HepG2 (cell line): ENCODE data around the gene DALRD3. TPM values are rescaled to one million over a fixed set of nuclear protein-coding genes. Genes with fewer than 3 reads are reported as not detected.

Experiments used
- ATF7 ChIP-seq, 2 experiments: fragments of 450-650 bp in 1 of 2; sonication (generic) in 1 of 2; formaldehyde crosslinking in 1 of 2; IDR thresholded peaks; 2 replicates each; pipeline versions ENCODE4 v1.4.0 to v1.6.1; 2016 to 2020; ENCODE audit warnings: antibody characterized with exemption in 1 of 2, mild to moderate bottlenecking in 1 of 2, missing genetic modification reagents in 1 of 2
- ATF7-NPFF ChIP-seq: sonication (generic); formaldehyde crosslinking; IDR thresholded peaks from 2 replicates; pipeline ENCODE4 v1.8.1; 2023; ENCODE audit warnings: mild to moderate bottlenecking, low read depth, missing genetic modification reagents, moderate library complexity
- CHD2 ChIP-seq: IDR thresholded peaks from 2 replicates; pipeline ENCODE4 v1.6.1; 2011; ENCODE audit warnings: low read depth, low read length, improper control_type of control experiment
- FOXJ3 ChIP-seq: sonication (generic); formaldehyde crosslinking; IDR thresholded peaks from 2 replicates; pipeline ENCODE4 v1.4.0; 2020; ENCODE audit warnings: missing genetic modification reagents, mild to moderate bottlenecking, borderline replicate concordance
- HCFC1 ChIP-seq: fragments of 150-350 bp; IDR thresholded peaks from 2 replicates; pipeline ENCODE4 v1.6.1; 2014; ENCODE audit warnings: low read depth, low read length
- HES4 ChIP-seq: sonication (generic); formaldehyde crosslinking; IDR thresholded peaks from 2 replicates; pipeline ENCODE4 v1.9.0; 2021; ENCODE audit warnings: mild to moderate bottlenecking, missing genetic modification reagents, borderline replicate concordance
- HHEX ChIP-seq: IDR thresholded peaks from 2 replicates; pipeline ENCODE4 v1.6.1; 2016; ENCODE audit warnings: control low read depth
- HIC2 ChIP-seq: sonication (generic); formaldehyde crosslinking; IDR thresholded peaks from 2 replicates; pipeline ENCODE4 v1.9.0; 2022; ENCODE audit warnings: low read depth, missing genetic modification reagents
- MLXIP ChIP-seq: sonication (generic); formaldehyde crosslinking; IDR thresholded peaks from 2 replicates; pipeline ENCODE4 v1.9.0; 2021; ENCODE audit warnings: missing genetic modification reagents, borderline replicate concordance
- NFIB ChIP-seq: sonication (generic); formaldehyde crosslinking; IDR thresholded peaks from 2 replicates; pipeline ENCODE4 v1.9.0; 2021; ENCODE audit warnings: missing genetic modification reagents, mild to moderate bottlenecking, borderline replicate concordance
- NFKB2 ChIP-seq: sonication (generic); formaldehyde crosslinking; IDR thresholded peaks from 2 replicates; pipeline ENCODE4 v1.4.0; 2020; ENCODE audit warnings: missing genetic modification reagents, borderline replicate concordance
- PHF8 ChIP-seq: sonication (generic); formaldehyde crosslinking; IDR thresholded peaks from 2 replicates; pipeline ENCODE4 v1.5.0; 2020; ENCODE audit warnings: missing genetic modification reagents
- RFXANK ChIP-seq: IDR thresholded peaks from 2 replicates; pipeline ENCODE4 v1.6.1; 2016
- SP140L ChIP-seq: sonication (generic); formaldehyde crosslinking; IDR thresholded peaks from 2 replicates; pipeline ENCODE4 v1.4.0; 2020; ENCODE audit warnings: missing genetic modification reagents, borderline replicate concordance
- THAP11 ChIP-seq: IDR thresholded peaks from 2 replicates; pipeline ENCODE4 v1.6.1; 2016; ENCODE audit warnings: missing biosample characterization, missing genetic modification reagents
- TOPORS ChIP-seq: sonication (generic); formaldehyde crosslinking; IDR thresholded peaks from 2 replicates; pipeline ENCODE4 v1.8.0; 2023; ENCODE audit warnings: mild to moderate bottlenecking, missing genetic modification reagents
- YEATS4 ChIP-seq: sonication (generic); formaldehyde crosslinking; IDR thresholded peaks from 2 replicates; pipeline ENCODE4 v1.4.0; 2020; ENCODE audit warnings: missing genetic modification reagents, borderline replicate concordance
- ZFYVE20 ChIP-seq: sonication (generic); formaldehyde crosslinking; IDR thresholded peaks from 2 replicates; pipeline ENCODE4 v1.8.0; 2023; ENCODE audit warnings: low read depth, mild to moderate bottlenecking, moderate library complexity, missing genetic modification reagents, borderline replicate concordance
- ZNF121 ChIP-seq: sonication (generic); formaldehyde crosslinking; IDR thresholded peaks from 2 replicates; pipeline ENCODE4 v1.5.0; 2020; ENCODE audit warnings: mild to moderate bottlenecking, missing genetic modification reagents
- ZNF17 ChIP-seq: sonication (generic); formaldehyde crosslinking; IDR thresholded peaks from 2 replicates; pipeline ENCODE4 v1.5.0; 2020; ENCODE audit warnings: mild to moderate bottlenecking, missing genetic modification reagents
- ZNF232 ChIP-seq: sonication (generic); formaldehyde crosslinking; IDR thresholded peaks from 2 replicates; pipeline ENCODE4 v1.4.0; 2020; ENCODE audit warnings: missing genetic modification reagents, borderline replicate concordance
- ZNF572 ChIP-seq: sonication (generic); formaldehyde crosslinking; IDR thresholded peaks from 2 replicates; pipeline ENCODE4 v1.5.1; 2020; ENCODE audit warnings: mild to moderate bottlenecking, missing genetic modification reagents
- ZNF672 ChIP-seq: sonication (generic); formaldehyde crosslinking; IDR thresholded peaks from 2 replicates; pipeline ENCODE4 v1.8.1; 2022; ENCODE audit warnings: missing genetic modification reagents
- ZNF678 ChIP-seq: sonication (generic); formaldehyde crosslinking; IDR thresholded peaks from 2 replicates; pipeline ENCODE4 v1.4.0; 2020; ENCODE audit warnings: mild to moderate bottlenecking, missing genetic modification reagents
- ZNF790 ChIP-seq: sonication (generic); formaldehyde crosslinking; IDR thresholded peaks from 2 replicates; pipeline ENCODE4 v1.8.0; 2022; ENCODE audit warnings: missing genetic modification reagents, mild to moderate bottlenecking, borderline replicate concordance
- polyA plus RNA-seq, 8 experiments: library from polyadenylated mRNA; depleted of rRNA in 3 of 8; stranded (reverse) in 7 of 8; unstranded in 1 of 8; fragments of >200 nt; fragmentation: Illumina TruSeq in 4 of 8; extraction: Trizol in 4 of 8; gene quantifications; 2 replicates each; pipeline versions ENCODE4 v1.2.1 to v1.2.3, GENCODE V29; 2011 to 2016; ENCODE audit warnings: low read depth in 4 of 8, missing spikeins in 1 of 8, mixed read lengths in 1 of 8; ENCODE audit not compliant: insufficient read depth in 1 of 8
- total RNA-seq, 5 experiments: library from RNA; depleted of rRNA; stranded (reverse); fragments of >200 nt; fragmentation: Illumina TruSeq; extraction: Trizol; gene quantifications; 2 replicates each; pipeline ENCODE4 v1.2.3, GENCODE V29; 2016; ENCODE audit warnings: low read depth in 1 of 5
- TF ChIP-seq, protein P1 (sequence below): IDR thresholded peaks from 2 replicates; pipeline ENCODE4 v1.6.1; 2016

DALRD3 gene
- total and polyA plus RNA-seq, 2 of the 13 experiments (the other 11 are each of a cell fraction or from before 2014, with no cell fraction given) = 19.9 to 36.5 TPM

- TF ChIP-seq, protein P1, sequence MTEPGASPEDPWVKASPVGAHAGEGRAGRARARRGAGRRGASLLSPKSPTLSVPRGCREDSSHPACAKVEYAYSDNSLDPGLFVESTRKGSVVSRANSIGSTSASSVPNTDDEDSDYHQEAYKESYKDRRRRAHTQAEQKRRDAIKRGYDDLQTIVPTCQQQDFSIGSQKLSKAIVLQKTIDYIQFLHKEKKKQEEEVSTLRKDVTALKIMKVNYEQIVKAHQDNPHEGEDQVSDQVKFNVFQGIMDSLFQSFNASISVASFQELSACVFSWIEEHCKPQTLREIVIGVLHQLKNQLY (CRISPR knock-in tag) = no peak; the same call in 1 of the 2 replicates
- 0 out of 2 replicates have a peak, but pooled peaks have one; percentile 52 for TF ChIP-seq ZNF790
- TF ChIP-seq ZFYVE20 (CRISPR knock-in tag) = peak; percentile 87; the same call in 1 of the 2 replicates
- peak; percentile 78 for TF ChIP-seq ATF7-NPFF
- TF ChIP-seq HES4 (CRISPR knock-in tag) = peak; percentile 13; the same call in 1 of the 2 replicates
- peak; percentile 3; the same call in 1 of the 2 replicates for TF ChIP-seq ZNF572 (CRISPR knock-in tag)
- TF ChIP-seq HHEX (CRISPR knock-in tag) = no peak
- TF ChIP-seq ATF7 (IDR thresholded peaks at IDR 0.05) = no peak
- 0 out of 2 replicates have a peak, but pooled peaks have one; percentile 4 for TF ChIP-seq ATF7 (CRISPR knock-in tag; IDR thresholded peaks at IDR 0.05)
- no peak for TF ChIP-seq HIC2
- peak; percentile 86 for TF ChIP-seq PHF8 (CRISPR knock-in tag)
- TF ChIP-seq ZNF121 (CRISPR knock-in tag) = no peak
- peak; percentile 86; the same call in 1 of the 2 replicates for TF ChIP-seq ZNF232 (CRISPR knock-in tag)
- no peak for TF ChIP-seq ZNF672 (CRISPR knock-in tag)
- TF ChIP-seq HCFC1 = no peak
- TF ChIP-seq ZNF678 = 0 out of 2 replicates have a peak, but pooled peaks have one; percentile 46
- TF ChIP-seq ZNF17 (CRISPR knock-in tag) = no peak
- peak; percentile 51; the same call in 1 of the 2 replicates for TF ChIP-seq RFXANK (CRISPR knock-in tag)
- peak; percentile 67; the same call in 1 of the 2 replicates for TF ChIP-seq NFKB2 (CRISPR knock-in tag)
- TF ChIP-seq CHD2 = no peak; the same call in 1 of the 2 replicates
- TF ChIP-seq TOPORS (CRISPR knock-in tag) = no peak; the same call in 1 of the 2 replicates
- no peak; the same call in 1 of the 2 replicates for TF ChIP-seq YEATS4 (CRISPR knock-in tag)
- no peak for TF ChIP-seq THAP11 (CRISPR knock-in tag)
- no peak for TF ChIP-seq MLXIP (CRISPR knock-in tag)
- peak; percentile 23 for TF ChIP-seq FOXJ3 (CRISPR knock-in tag)
- TF ChIP-seq NFIB = no peak
- TF ChIP-seq SP140L (CRISPR knock-in tag) = 0 out of 2 replicates have a peak, but pooled peaks have one; percentile 42
Measured at GRCh38 chr3:49021213-49021812, 2.9 kb upstream of the DALRD3 start (continued).
